HepG2 (cell line): ENCODE measurements around the gene TNP2.
A peak's percentile ranks its signal among the peaks of the same experiment; 100 is the strongest.

Source experiments
- CTCF ChIP-seq: sonication (generic); formaldehyde crosslinking; IDR thresholded peaks from 2 replicates; pipeline ENCODE4 v1.5.0; 2020; ENCODE audit warnings: mild to moderate bottlenecking, missing genetic modification reagents, moderate library complexity
- FOXM1 ChIP-seq: sonication (generic); formaldehyde crosslinking; IDR thresholded peaks from 2 replicates; pipeline ENCODE4 v1.5.0; 2020; ENCODE audit warnings: missing genetic modification reagents
- GTF2F1 ChIP-seq: fragments of 150-350 bp; IDR thresholded peaks from 2 replicates; pipeline ENCODE4 v1.6.1; 2014; ENCODE audit warnings: low read length
- HDAC1 ChIP-seq: sonication (generic); formaldehyde crosslinking; IDR thresholded peaks from 2 replicates; pipeline ENCODE4 v1.5.1; 2020; ENCODE audit warnings: mild to moderate bottlenecking, missing genetic modification reagents
- HNRNPH1 ChIP-seq: fragments of 200-400 bp; formaldehyde crosslinking; optimal IDR thresholded peaks from 2 replicates; pipeline ENCODE3; 2017; ENCODE audit warnings: mild to moderate bottlenecking, low read depth, low read length
- NBN ChIP-seq: fragments of 450-650 bp; conservative IDR thresholded peaks from 2 replicates; pipeline ENCODE4 v1.6.1; 2017
- NRL ChIP-seq: sonication (generic); formaldehyde crosslinking; IDR thresholded peaks from 2 replicates; pipeline ENCODE4 v1.5.0; 2020; ENCODE audit warnings: missing genetic modification reagents, mild to moderate bottlenecking, moderate library complexity, borderline replicate concordance
- PATZ1 ChIP-seq: sonication (generic); formaldehyde crosslinking; IDR thresholded peaks from 2 replicates; pipeline ENCODE4 v1.4.0; 2020; ENCODE audit warnings: missing genetic modification reagents
- POLR2A ChIP-seq, 2 experiments: IDR thresholded peaks; 2 replicates each; pipeline ENCODE4 v1.6.1; 2011; ENCODE audit warnings: low read depth in 2 of 2, low read length in 2 of 2, mild to moderate bottlenecking in 1 of 2, moderate library complexity in 1 of 2; ENCODE audit not compliant: insufficient read depth in 1 of 2
- RAD21 ChIP-seq: fragments of 450-650 bp; formaldehyde crosslinking; IDR thresholded peaks from 2 replicates; pipeline ENCODE4 v1.5.0; 2020; ENCODE audit warnings: mild to moderate bottlenecking
- REL ChIP-seq: sonication (generic); formaldehyde crosslinking; conservative IDR thresholded peaks from 2 replicates; pipeline ENCODE4 v1.8.0; 2022; ENCODE audit warnings: mild to moderate bottlenecking, missing genetic modification reagents, moderate library complexity
- ZKSCAN5 ChIP-seq: sonication (generic); formaldehyde crosslinking; IDR thresholded peaks from 2 replicates; pipeline ENCODE4 v1.5.1; 2020; ENCODE audit warnings: mild to moderate bottlenecking, missing genetic modification reagents
- ZNF280B ChIP-seq: sonication (generic); formaldehyde crosslinking; IDR thresholded peaks from 2 replicates; pipeline ENCODE4 v1.5.0; 2020; ENCODE audit warnings: missing genetic modification reagents, mild to moderate bottlenecking, borderline replicate concordance
- ZNF280D ChIP-seq: sonication (generic); formaldehyde crosslinking; IDR thresholded peaks from 2 replicates; pipeline ENCODE4 v1.5.1; 2020; ENCODE audit warnings: mild to moderate bottlenecking, missing genetic modification reagents

DNA sequence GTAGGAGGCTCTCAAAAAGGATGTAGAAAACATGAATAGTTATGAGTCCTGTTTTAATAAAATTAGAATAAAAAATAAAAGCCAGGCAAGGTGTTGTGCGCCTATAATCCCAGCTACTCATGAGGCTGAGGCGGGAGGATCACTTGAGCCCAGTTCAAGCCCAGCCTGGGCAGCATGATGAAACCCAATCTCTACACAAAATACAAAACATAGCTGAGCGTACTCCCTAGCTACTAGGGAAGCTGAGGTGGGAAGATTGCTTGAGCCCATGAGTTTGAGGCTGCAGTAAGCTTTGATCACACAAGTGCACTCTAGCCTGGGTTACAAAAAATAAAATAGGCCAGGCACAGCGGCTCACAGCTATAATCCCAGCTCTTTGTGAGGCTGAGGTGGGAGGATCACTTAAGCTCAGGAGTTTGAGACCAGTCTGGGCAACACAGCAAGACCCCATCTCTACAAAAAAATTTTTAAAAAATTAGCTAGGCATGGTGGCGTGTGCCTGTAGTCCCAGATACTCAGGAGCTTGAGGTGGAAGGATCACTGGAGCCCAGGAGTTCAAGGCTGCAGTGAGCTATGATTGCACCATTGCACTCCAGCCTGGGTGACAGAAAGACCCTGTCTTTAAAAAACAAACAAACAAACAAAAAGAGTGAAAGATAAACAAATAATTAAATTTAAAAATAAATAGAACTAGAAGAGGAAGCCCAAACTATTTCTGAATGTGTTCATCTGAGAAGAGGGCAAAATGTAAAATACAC is 29.2 kb upstream of the TNP2 start:
- no peak for TF ChIP-seq NBN
- no peak for TF ChIP-seq ZKSCAN5 (CRISPR knock-in tag)
- TF ChIP-seq NRL (CRISPR knock-in tag) = no peak
- TF ChIP-seq REL = no peak
- no peak for TF ChIP-seq RAD21 (CRISPR knock-in tag)
- no peak for TF ChIP-seq PATZ1 (CRISPR knock-in tag)
- no peak for TF ChIP-seq FOXM1 (CRISPR knock-in tag)
- no peak for TF ChIP-seq ZNF280B
- no peak for TF ChIP-seq ZNF280D (CRISPR knock-in tag)
- no peak for TF ChIP-seq GTF2F1
- TF ChIP-seq POLR2A (IDR thresholded peaks at IDR 0.05; ENCODE audit: insufficient read depth in 1 of 2, low read depth in 2 of 2, low read length in 2 of 2) = no peak
- TF ChIP-seq HNRNPH1 = no peak
- TF ChIP-seq CTCF (CRISPR knock-in tag) = 0 out of 2 replicates have a peak, but pooled peaks have one; percentile 14
- no peak for TF ChIP-seq HDAC1 (CRISPR knock-in tag)
